Lung (tissue), 12 donors: Measurements from ENCODE around the gene COL6A3. TPM values are rescaled to one million over a fixed set of nuclear protein-coding genes. Genes with fewer than 3 reads are reported as not detected.

Experiments used
- ATAC-seq: fragments of 200-7000 bp; cut with Tn5 transposase; one replicate; pipeline ENCODE4 v1.9.1; 2020; ENCODE audit warnings: moderate number of reproducible peaks; ENCODE audit not compliant: insufficient read depth, low FRiP score
- DNase-seq, 3 donors: peaks; one replicate each; pipeline ENCODE4 v3.0.0-alpha.2; 2013 to 2017
- H3K27ac ChIP-seq, 2 donors: one replicate each; pipeline ENCODE4 v1.5.1; 2013; ENCODE audit warnings: mild to moderate bottlenecking in 2 of 2, moderate library complexity in 2 of 2, control low read depth in 1 of 2, inconsistent platforms in 1 of 2, low read depth in 1 of 2, low read length in 1 of 2
- H3K27me3 ChIP-seq, 3 donors: one replicate each; pipeline ENCODE4 v1.5.1; 2013; ENCODE audit warnings: low read length in 2 of 3; ENCODE audit not compliant: control insufficient read depth in 3 of 3, insufficient read depth in 3 of 3
- H3K36me3 ChIP-seq, 4 donors: one replicate each; pipeline ENCODE4 v1.5.1; 2013; ENCODE audit warnings: low read length in 4 of 4, mild to moderate bottlenecking in 1 of 4, moderate library complexity in 1 of 4; ENCODE audit not compliant: control insufficient read depth in 4 of 4, insufficient read depth in 4 of 4
- H3K4me1 ChIP-seq, 5 donors: one replicate each; pipeline ENCODE4 v1.5.1; 2013; ENCODE audit warnings: low read length in 5 of 5, mild to moderate bottlenecking in 2 of 5, moderate library complexity in 1 of 5; ENCODE audit not compliant: control insufficient read depth in 5 of 5, insufficient read depth in 5 of 5
- H3K4me3 ChIP-seq: one replicate; pipeline ENCODE4 v1.5.1; 2013; ENCODE audit warnings: mild to moderate bottlenecking, control low read depth, moderate library complexity
- H3K9ac ChIP-seq, 2 donors: one replicate each; pipeline ENCODE4 v1.5.1; 2013; ENCODE audit warnings: low read length in 2 of 2, control low read depth in 1 of 2; ENCODE audit not compliant: insufficient read depth in 1 of 2
- H3K9me3 ChIP-seq, 4 donors: one replicate each; pipeline ENCODE4 v1.5.1; 2013; ENCODE audit warnings: low read length in 3 of 4, mild to moderate bottlenecking in 1 of 4, moderate library complexity in 1 of 4; ENCODE audit not compliant: control insufficient read depth in 4 of 4, insufficient read depth in 3 of 4
- WGBS, 2 donors: extraction: QIAGEN DNeasy Blood & Tissue Kit; methylation state at CpG; one replicate each; pipeline ENCODE4 v1.1.7; 2013; 5-methylcytosine and 5-hydroxymethylcytosine counted together
- polyA plus RNA-seq, 2 donors: library from polyadenylated mRNA; stranded (reverse); fragments of 200-250 nt; gene quantifications; one replicate each; pipeline ENCODE4 v1.2.1, GENCODE V29; 2013
- total RNA-seq, 2 donors: library from RNA; depleted of rRNA in 1 of 2; stranded (reverse); fragments of >200 nt in 1 of 2; gene quantifications; one replicate each; pipeline ENCODE4 v1.2.1, GENCODE V29; 2014 to 2021
- TF ChIP-seq, protein P1 (sequence below): IDR thresholded peaks from 2 replicates; pipeline ENCODE4 v1.5.1; 2012; ENCODE audit warnings: mild to moderate bottlenecking; ENCODE audit errors: control extremely low read depth, extremely low read depth
- donor health status: control.
- donor health status: control.
- donor health status: Bipolar disorder and iron deficiency.
- donor health status: healthy.
- donor health status: DM: yes; HTN: yes; CAD: no.

The COL6A3 gene
- total and polyA plus RNA-seq, 4 donors: 36.4 to 548 (median 277) TPM

DNA sequence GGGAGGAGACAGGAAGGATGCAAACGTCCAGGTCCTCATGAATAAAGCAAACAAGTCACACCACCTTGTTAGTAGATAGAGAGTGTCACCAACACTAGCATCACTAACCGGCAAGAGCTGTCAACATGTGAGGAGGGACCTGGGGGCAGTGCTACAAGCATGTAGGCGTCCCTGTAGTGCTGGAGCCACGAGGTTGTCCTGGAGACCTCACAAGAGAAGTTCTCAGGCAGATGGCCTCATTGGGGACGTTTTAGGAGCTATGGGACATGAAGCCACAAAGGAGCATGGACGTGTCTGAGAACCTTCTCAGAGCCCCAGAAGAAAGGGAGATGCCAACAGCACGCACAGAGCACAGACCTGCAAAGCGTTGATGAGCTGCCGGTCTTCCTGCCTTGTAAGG lies 70.0 kb downstream of the COL6A3 start:
- Histone ChIP-seq H3K9me3 (no peaks in the 10 kb centered on the region), H3K36me3 (peaks cover 0 to 71% (median 30%) of the 10 kb centered on the region in 4 donors), H3K9ac (no peak overlapping the region), H3K27ac (no peak overlapping the region), H3K27me3 (peaks cover 0 to 2% (median 0%) of the 10 kb centered on the region in 3 donors), H3K4me3 (no peak overlapping the region), H3K4me1 (peaks cover 0 to 9% (median 0%) of the 10 kb centered on the region in 5 donors)
- TF ChIP-seq, protein P1, sequence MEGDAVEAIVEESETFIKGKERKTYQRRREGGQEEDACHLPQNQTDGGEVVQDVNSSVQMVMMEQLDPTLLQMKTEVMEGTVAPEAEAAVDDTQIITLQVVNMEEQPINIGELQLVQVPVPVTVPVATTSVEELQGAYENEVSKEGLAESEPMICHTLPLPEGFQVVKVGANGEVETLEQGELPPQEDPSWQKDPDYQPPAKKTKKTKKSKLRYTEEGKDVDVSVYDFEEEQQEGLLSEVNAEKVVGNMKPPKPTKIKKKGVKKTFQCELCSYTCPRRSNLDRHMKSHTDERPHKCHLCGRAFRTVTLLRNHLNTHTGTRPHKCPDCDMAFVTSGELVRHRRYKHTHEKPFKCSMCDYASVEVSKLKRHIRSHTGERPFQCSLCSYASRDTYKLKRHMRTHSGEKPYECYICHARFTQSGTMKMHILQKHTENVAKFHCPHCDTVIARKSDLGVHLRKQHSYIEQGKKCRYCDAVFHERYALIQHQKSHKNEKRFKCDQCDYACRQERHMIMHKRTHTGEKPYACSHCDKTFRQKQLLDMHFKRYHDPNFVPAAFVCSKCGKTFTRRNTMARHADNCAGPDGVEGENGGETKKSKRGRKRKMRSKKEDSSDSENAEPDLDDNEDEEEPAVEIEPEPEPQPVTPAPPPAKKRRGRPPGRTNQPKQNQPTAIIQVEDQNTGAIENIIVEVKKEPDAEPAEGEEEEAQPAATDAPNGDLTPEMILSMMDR: no peak
- ATAC-seq: no peak
- no peak for DNase-seq
- WGBS, 2 donors: 81 to 86% methylated on average over 9 of the region's 9 CpGs

DNA sequence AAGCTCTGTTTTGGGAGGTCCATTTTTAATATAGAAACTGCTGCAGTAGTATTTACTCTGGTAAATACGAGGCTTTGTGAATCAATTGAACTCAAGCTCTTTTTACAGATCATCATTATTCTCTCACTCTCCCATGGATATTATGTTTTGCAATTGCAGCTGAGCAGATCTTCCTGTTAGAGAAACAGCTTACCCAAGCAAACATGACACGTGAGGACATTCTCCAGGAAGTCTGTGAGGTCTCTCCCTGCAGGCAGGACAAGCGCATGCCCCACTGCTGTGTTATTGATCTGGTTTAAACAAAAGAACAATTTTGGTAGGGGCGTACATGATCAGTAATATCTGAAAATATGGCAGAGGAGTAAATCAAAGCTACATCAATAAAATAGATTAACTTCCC lies 72.1 kb downstream of the COL6A3 start:
- no peaks in the 10 kb centered on the region for H3K27me3 ChIP-seq
- WGBS, 2 donors: 13 to 46% methylated on average over 4 of the region's 4 CpGs
- TF ChIP-seq, protein P1: no peak
- H3K9ac ChIP-seq: no peak overlapping the region
- ATAC-seq (no peak), DNase-seq (peak in 2 of 3 donors; percentile 76 to 86)
- H3K36me3 ChIP-seq: peaks cover 0 to 75% (median 30%) of the 10 kb centered on the region in 4 donors
- H3K27ac ChIP-seq: no peak overlapping the region
- H3K4me3 ChIP-seq: no peak overlapping the region
- H3K9me3 ChIP-seq: no peaks in the 10 kb centered on the region
- peaks cover 0 to 9% (median 0%) of the 10 kb centered on the region in 5 donors for H3K4me1 ChIP-seq

DNA sequence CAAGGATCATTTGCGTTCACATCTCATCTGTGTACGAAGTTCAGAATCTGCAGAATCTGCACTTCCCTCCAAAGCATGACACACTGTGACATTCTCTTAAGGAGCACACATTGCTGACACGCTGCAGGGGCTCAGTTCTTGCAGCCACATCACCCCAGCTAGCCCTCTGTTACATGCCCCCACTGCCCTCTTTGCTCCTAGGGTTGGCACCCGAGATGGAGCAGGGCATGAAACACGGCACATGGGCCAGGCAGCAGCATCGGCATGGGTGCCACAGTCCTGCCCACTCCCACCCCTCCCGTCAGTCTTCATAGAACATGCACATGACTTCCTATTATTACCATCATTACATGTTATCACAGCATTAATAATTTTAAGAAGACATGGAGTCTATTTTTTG lies 76.4 kb downstream of the COL6A3 start:
- no peak overlapping the region for H3K9ac ChIP-seq
- no peak overlapping the region for H3K4me3 ChIP-seq
- 86 to 89% methylated on average over 7 of the region's 7 CpGs for WGBS, 2 donors
- H3K36me3 ChIP-seq: peaks cover 0 to 75% (median 33%) of the 10 kb centered on the region in 4 donors
- DNase-seq: no peak
- no peak for ATAC-seq
- TF ChIP-seq, protein P1: no peak
- peak overlapping the region in 1 of 2 donors; percentile 9 for H3K27ac ChIP-seq
- H3K9me3 ChIP-seq: peaks cover 0 to 2% (median 0%) of the 10 kb centered on the region in 4 donors
- H3K27me3 ChIP-seq: no peaks in the 10 kb centered on the region
- peaks cover 0 to 22% (median 0%) of the 10 kb centered on the region in 5 donors for H3K4me1 ChIP-seq

DNA sequence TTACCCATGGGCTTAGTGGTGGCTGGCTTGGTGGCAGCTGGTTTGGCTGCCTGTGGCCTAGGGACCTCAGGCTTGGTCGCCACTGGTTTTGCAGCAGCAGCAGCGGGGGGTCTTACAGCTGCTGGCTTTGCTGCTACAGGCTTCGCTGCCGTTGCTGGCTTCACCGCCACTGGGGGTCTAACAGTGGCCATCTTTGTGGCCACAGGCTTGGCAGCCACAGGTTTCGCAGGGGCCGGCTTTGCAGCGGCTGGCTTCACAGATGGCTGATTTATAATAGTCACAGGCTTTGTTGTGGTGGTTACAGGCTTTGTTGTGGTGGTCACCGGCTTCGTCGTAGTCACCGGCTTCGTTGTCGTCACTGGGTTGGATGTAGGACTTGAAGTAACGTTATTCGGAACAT lies 77.8 kb downstream of the COL6A3 start:
- H3K27me3 ChIP-seq: no peaks in the 10 kb centered on the region
- no peak overlapping the region for H3K9ac ChIP-seq
- H3K4me3 ChIP-seq: no peak overlapping the region
- H3K9me3 ChIP-seq: peaks cover 0 to 2% (median 0%) of the 10 kb centered on the region in 4 donors
- H3K36me3 ChIP-seq: peaks cover 0 to 76% (median 34%) of the 10 kb centered on the region in 4 donors
- 89 to 97% methylated on average over 16 of the region's 16 CpGs for WGBS, 2 donors
- TF ChIP-seq, protein P1: no peak
- H3K4me1 ChIP-seq: peaks cover 0 to 18% (median 3%) of the 10 kb centered on the region in 5 donors
- DNase-seq (no peak), ATAC-seq (no peak)
- H3K27ac ChIP-seq: peak overlapping the region in 1 of 2 donors; percentile 32
